Astrocyte (in vitro differentiated cells and primary cell): ENCODE results near the gene TAAR9.

ENCODE experiments used
- EZH2 ChIP-seq: IDR thresholded peaks from 2 replicates; pipeline ENCODE4 v1.6.1; 2012; ENCODE audit warnings: mild to moderate bottlenecking, low read length, inconsistent platforms; ENCODE audit not compliant: insufficient read depth
- TF ChIP-seq, protein P1 (sequence below): IDR thresholded peaks from 2 replicates; pipeline ENCODE4 v1.5.1; 2011; ENCODE audit warnings: low read depth, mild to moderate bottlenecking, inconsistent platforms, low read length, moderate library complexity; ENCODE audit not compliant: insufficient read depth

DNA sequence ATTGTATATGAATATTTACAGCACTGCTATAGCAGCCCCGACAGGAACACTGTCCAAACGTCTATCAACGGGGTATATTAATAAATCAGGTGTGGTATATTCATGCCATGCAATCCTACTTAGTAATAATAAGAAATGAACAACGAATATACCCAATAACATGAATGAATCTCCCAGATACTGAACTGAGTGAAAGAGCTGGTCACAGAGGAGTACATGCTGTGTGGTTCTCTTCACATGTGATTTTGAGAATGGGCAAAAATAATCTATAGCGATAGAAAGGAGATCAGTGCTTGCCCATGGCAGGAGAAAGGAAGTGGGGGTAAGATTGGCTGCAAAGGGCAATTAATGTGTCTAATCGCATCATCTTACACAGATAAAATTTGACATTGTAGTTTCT lies 28.3 kb downstream of the TAAR9 start:
- no peak for TF ChIP-seq EZH2
- TF ChIP-seq, protein P1, sequence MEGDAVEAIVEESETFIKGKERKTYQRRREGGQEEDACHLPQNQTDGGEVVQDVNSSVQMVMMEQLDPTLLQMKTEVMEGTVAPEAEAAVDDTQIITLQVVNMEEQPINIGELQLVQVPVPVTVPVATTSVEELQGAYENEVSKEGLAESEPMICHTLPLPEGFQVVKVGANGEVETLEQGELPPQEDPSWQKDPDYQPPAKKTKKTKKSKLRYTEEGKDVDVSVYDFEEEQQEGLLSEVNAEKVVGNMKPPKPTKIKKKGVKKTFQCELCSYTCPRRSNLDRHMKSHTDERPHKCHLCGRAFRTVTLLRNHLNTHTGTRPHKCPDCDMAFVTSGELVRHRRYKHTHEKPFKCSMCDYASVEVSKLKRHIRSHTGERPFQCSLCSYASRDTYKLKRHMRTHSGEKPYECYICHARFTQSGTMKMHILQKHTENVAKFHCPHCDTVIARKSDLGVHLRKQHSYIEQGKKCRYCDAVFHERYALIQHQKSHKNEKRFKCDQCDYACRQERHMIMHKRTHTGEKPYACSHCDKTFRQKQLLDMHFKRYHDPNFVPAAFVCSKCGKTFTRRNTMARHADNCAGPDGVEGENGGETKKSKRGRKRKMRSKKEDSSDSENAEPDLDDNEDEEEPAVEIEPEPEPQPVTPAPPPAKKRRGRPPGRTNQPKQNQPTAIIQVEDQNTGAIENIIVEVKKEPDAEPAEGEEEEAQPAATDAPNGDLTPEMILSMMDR: no peak
